HEK293 (cell line): Measurements from ENCODE around the gene PRR5.

Experiments used
- CTCF ChIA-PET: fragments of 350-600 bp; formaldehyde crosslinking; extraction: SDS; loops from one replicate; lab custom pipeline; 2021; ENCODE audit warnings: antibody characterized with exemption; lab: Yijun Ruan, JAX
- POLR2A ChIA-PET: fragments of 300-600 bp; formaldehyde crosslinking; extraction: SDS; loops from one replicate; lab custom pipeline; 2020; ENCODE audit warnings: antibody characterized with exemption, inconsistent platforms; lab: Yijun Ruan, JAX
- H3K27ac ChIP-seq: fragments of 200-500 bp; sonication (Bioruptor generic); 2 replicates; pipeline ENCODE4 v1.5.1; 2014; ENCODE audit warnings: low read depth, low read length, control low read depth, inconsistent platforms; ENCODE audit errors: extremely low read depth
- H3K36me3 ChIP-seq, 2 experiments: fragments of 200-500 bp in 1 of 2; sonication (Bioruptor generic) in 1 of 2; 1 replicate in 1 of 2; 2 replicates in 1 of 2; pipeline ENCODE4 v1.5.1; 2014 to 2017; ENCODE audit warnings: inconsistent platforms in 2 of 2, low read length in 2 of 2; ENCODE audit not compliant: control insufficient read depth in 2 of 2, insufficient read depth in 1 of 2
- H3K4me1 ChIP-seq: fragments of 200-500 bp; sonication (Bioruptor generic); 2 replicates; pipeline ENCODE4 v1.5.1; 2014; ENCODE audit warnings: mild to moderate bottlenecking, low read length, inconsistent platforms; ENCODE audit not compliant: control insufficient read depth, insufficient read depth
- H3K4me3 ChIP-seq: 2 replicates; pipeline ENCODE4 v1.5.1; 2011; ENCODE audit warnings: low read depth, mild to moderate bottlenecking, control low read depth, low read length, moderate library complexity
- H3K9me3 ChIP-seq: fragments of 200-500 bp; sonication (Bioruptor generic); 2 replicates; pipeline ENCODE4 v1.5.1; 2014; ENCODE audit warnings: low read depth, low read length, inconsistent platforms; ENCODE audit not compliant: control insufficient read depth, insufficient read depth
- BCL11A ChIP-seq: fragments of 450-650 bp; formaldehyde crosslinking; IDR thresholded peaks from 2 replicates; pipeline ENCODE4 v1.5.1; 2016; ENCODE audit warnings: low read depth, missing biosample characterization, missing genetic modification characterization
- BCL11B ChIP-seq: fragments of 450-650 bp; formaldehyde crosslinking; IDR thresholded peaks from 2 replicates; pipeline ENCODE4 v1.5.1; 2016; ENCODE audit warnings: low read depth, missing biosample characterization, missing genetic modification characterization
- FEZF1 ChIP-seq: fragments of 450-650 bp; formaldehyde crosslinking; IDR thresholded peaks from 2 replicates; pipeline ENCODE4 v1.5.1; 2016; ENCODE audit warnings: missing biosample characterization, missing genetic modification characterization
- GLIS1 ChIP-seq: fragments of 450-650 bp; formaldehyde crosslinking; IDR thresholded peaks from 2 replicates; pipeline ENCODE4 v1.5.1; 2016; ENCODE audit warnings: missing biosample characterization, missing genetic modification characterization
- GLIS2 ChIP-seq: fragments of 450-650 bp; formaldehyde crosslinking; IDR thresholded peaks from 2 replicates; pipeline ENCODE4 v1.5.1; 2016; ENCODE audit warnings: missing biosample characterization, missing genetic modification characterization
- HOXA7 ChIP-seq: sonication (generic); formaldehyde crosslinking; IDR thresholded peaks from 2 replicates; pipeline ENCODE4 v1.8.1; 2022; ENCODE audit warnings: missing genetic modification reagents, borderline replicate concordance
- KLF17 ChIP-seq: fragments of 450-650 bp; formaldehyde crosslinking; IDR thresholded peaks from 2 replicates; pipeline ENCODE4 v1.5.1; 2016; ENCODE audit warnings: missing biosample characterization, missing genetic modification characterization
- MZF1 ChIP-seq: fragments of 450-650 bp; formaldehyde crosslinking; IDR thresholded peaks from 2 replicates; pipeline ENCODE4 v1.5.1; 2017; ENCODE audit warnings: missing biosample characterization, missing genetic modification characterization, borderline replicate concordance
- PATZ1 ChIP-seq: fragments of 450-650 bp; formaldehyde crosslinking; IDR thresholded peaks from 2 replicates; pipeline ENCODE4 v1.5.1; 2016; ENCODE audit warnings: missing biosample characterization, missing genetic modification characterization
- PRDM6 ChIP-seq: fragments of 450-650 bp; formaldehyde crosslinking; IDR thresholded peaks from 2 replicates; pipeline ENCODE4 v1.5.1; 2017; ENCODE audit warnings: missing biosample characterization, missing genetic modification characterization
- SCRT1 ChIP-seq: fragments of 450-650 bp; formaldehyde crosslinking; IDR thresholded peaks from 2 replicates; pipeline ENCODE4 v1.5.1; 2016; ENCODE audit warnings: missing biosample characterization, missing genetic modification characterization, borderline replicate concordance
- ZBTB20 ChIP-seq: fragments of 450-650 bp; formaldehyde crosslinking; IDR thresholded peaks from 2 replicates; pipeline ENCODE4 v1.5.1; 2016; ENCODE audit warnings: missing biosample characterization, missing genetic modification characterization
- ZBTB8A ChIP-seq: fragments of 450-650 bp; formaldehyde crosslinking; IDR thresholded peaks from 2 replicates; pipeline ENCODE4 v1.5.1; 2016; ENCODE audit warnings: missing biosample characterization, missing genetic modification characterization
- ZFHX2 ChIP-seq: fragments of 450-650 bp; formaldehyde crosslinking; conservative IDR thresholded peaks from 2 replicates; pipeline ENCODE4 v1.5.1; 2016; ENCODE audit warnings: missing biosample characterization, missing genetic modification characterization
- ZFP3 ChIP-seq: fragments of 450-650 bp; formaldehyde crosslinking; IDR thresholded peaks from 2 replicates; pipeline ENCODE4 v1.5.1; 2016; ENCODE audit warnings: low read depth, missing biosample characterization, missing genetic modification characterization
- ZFP41 ChIP-seq: fragments of 450-650 bp; formaldehyde crosslinking; IDR thresholded peaks from 2 replicates; pipeline ENCODE4 v1.5.1; 2016; ENCODE audit warnings: missing biosample characterization, missing genetic modification characterization, borderline replicate concordance
- ZNF138 ChIP-seq: fragments of 450-650 bp; formaldehyde crosslinking; IDR thresholded peaks from 2 replicates; pipeline ENCODE4 v1.5.1; 2016; ENCODE audit warnings: missing biosample characterization, missing genetic modification characterization, borderline replicate concordance
- ZNF146 ChIP-seq: fragments of 450-650 bp; formaldehyde crosslinking; IDR thresholded peaks from 2 replicates; pipeline ENCODE4 v1.5.1; 2016; ENCODE audit warnings: missing biosample characterization, missing genetic modification characterization
- ZNF174 ChIP-seq: fragments of 450-650 bp; formaldehyde crosslinking; IDR thresholded peaks from 2 replicates; pipeline ENCODE4 v1.5.0; 2017; ENCODE audit warnings: missing biosample characterization, mild to moderate bottlenecking, missing genetic modification characterization
- ZNF175 ChIP-seq: fragments of 450-650 bp; formaldehyde crosslinking; IDR thresholded peaks from 2 replicates; pipeline ENCODE4 v1.5.1; 2016; ENCODE audit warnings: missing biosample characterization, missing genetic modification characterization
- ZNF266 ChIP-seq: fragments of 450-650 bp; formaldehyde crosslinking; IDR thresholded peaks from 2 replicates; pipeline ENCODE4 v1.5.1; 2016; ENCODE audit warnings: missing biosample characterization, missing genetic modification characterization, low read depth
- ZNF341 ChIP-seq: fragments of 450-650 bp; formaldehyde crosslinking; IDR thresholded peaks from 2 replicates; pipeline ENCODE4; 2016; ENCODE audit warnings: low read depth, missing biosample characterization, missing genetic modification characterization
- ZNF350 ChIP-seq: fragments of 450-650 bp; formaldehyde crosslinking; IDR thresholded peaks from 2 replicates; pipeline ENCODE4 v1.5.0; 2017; ENCODE audit warnings: missing biosample characterization, mild to moderate bottlenecking, missing genetic modification characterization
- ZNF510 ChIP-seq: fragments of 450-650 bp; formaldehyde crosslinking; IDR thresholded peaks from 2 replicates; pipeline ENCODE4 v1.5.1; 2018; ENCODE audit warnings: mild to moderate bottlenecking, missing genetic modification characterization, missing biosample characterization; ENCODE audit not compliant: insufficient replicate concordance
- ZNF521 ChIP-seq: fragments of 450-650 bp; formaldehyde crosslinking; IDR thresholded peaks from 2 replicates; pipeline ENCODE4 v1.5.1; 2017; ENCODE audit warnings: missing biosample characterization, mild to moderate bottlenecking, missing genetic modification characterization
- ZNF555 ChIP-seq: fragments of 450-650 bp; formaldehyde crosslinking; conservative IDR thresholded peaks from 2 replicates; pipeline ENCODE4 v1.5.1; 2017; ENCODE audit warnings: missing biosample characterization, mild to moderate bottlenecking, missing genetic modification characterization, inconsistent platforms
- ZNF629 ChIP-seq: fragments of 450-650 bp; formaldehyde crosslinking; IDR thresholded peaks from 2 replicates; pipeline ENCODE4 v1.5.1; 2017; ENCODE audit warnings: missing biosample characterization, missing genetic modification characterization
- ZNF654 ChIP-seq: fragments of 450-650 bp; formaldehyde crosslinking; IDR thresholded peaks from 2 replicates; pipeline ENCODE4 v1.5.1; 2016; ENCODE audit warnings: low read depth, missing biosample characterization, missing genetic modification characterization
- ZNF768 ChIP-seq: fragments of 450-650 bp; formaldehyde crosslinking; IDR thresholded peaks from 2 replicates; pipeline ENCODE4 v1.5.1; 2018; ENCODE audit warnings: missing biosample characterization, mild to moderate bottlenecking, missing genetic modification characterization
- ZSCAN5A ChIP-seq: fragments of 450-650 bp; formaldehyde crosslinking; IDR thresholded peaks from 2 replicates; pipeline ENCODE4 v1.5.1; 2016; ENCODE audit warnings: missing biosample characterization, missing genetic modification characterization

The PRR5 gene

DNA sequence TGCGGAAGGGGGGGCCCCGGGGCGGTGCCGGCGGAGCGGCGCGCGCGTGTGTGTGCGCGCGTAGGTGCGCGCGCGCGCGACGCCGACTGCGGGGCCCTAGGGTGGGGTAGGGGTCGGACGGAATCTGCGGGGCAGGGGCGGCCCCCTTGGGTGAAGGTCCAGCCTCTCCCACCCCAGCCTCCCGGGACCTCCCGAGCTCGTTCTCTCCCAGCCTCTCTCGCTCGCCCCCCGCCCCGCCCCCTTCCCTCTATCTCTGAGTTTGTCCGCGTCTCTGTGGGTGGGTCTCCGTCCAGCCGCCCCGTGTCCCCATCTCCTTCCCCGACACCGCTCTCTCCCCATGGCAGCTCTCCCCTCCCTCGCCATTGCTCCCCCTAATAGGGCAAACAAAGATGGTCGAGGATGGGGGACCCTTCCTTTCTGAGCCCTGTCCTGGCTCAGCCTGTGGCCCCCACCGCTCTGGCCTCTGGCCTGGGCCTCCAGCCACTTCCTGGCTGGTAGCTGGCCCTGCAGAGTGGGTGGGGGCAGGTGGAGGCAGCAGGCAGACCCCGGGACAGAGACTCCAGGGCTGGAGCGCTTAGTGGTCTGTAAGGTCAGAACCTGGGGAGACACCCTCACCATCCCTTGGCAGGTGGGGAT, 33.0 kb upstream of the PRR5 start (continued):
- no peak for TF ChIP-seq ZNF175
- no peak for TF ChIP-seq MZF1 (tag by site-specific recombination)
- TF ChIP-seq KLF17 (tag by site-specific recombination), result no peak
- TF ChIP-seq BCL11A (tag by site-specific recombination), result no peak; the same call in 1 of the 2 replicates
- TF ChIP-seq ZFHX2 (tag by site-specific recombination), result peak; percentile 15; the same call in 1 of the 2 replicates
- TF ChIP-seq ZNF138 (tag by site-specific recombination), result no peak
- TF ChIP-seq ZNF341 (tag by site-specific recombination), result no peak
- no peak for TF ChIP-seq ZNF521
- no peak for TF ChIP-seq ZFP41 (tag by site-specific recombination)
- TF ChIP-seq ZNF266, result no peak
- TF ChIP-seq ZBTB8A, result no peak
- TF ChIP-seq PATZ1 (tag by site-specific recombination), result peak; percentile 40; the same call in 1 of the 2 replicates
- TF ChIP-seq ZNF768 (tag by site-specific recombination), result no peak
- TF ChIP-seq ZNF629 (tag by site-specific recombination), result no peak
- no peak for TF ChIP-seq ZNF350 (tag by site-specific recombination)
- TF ChIP-seq ZSCAN5A (tag by site-specific recombination), result no peak
- no peak for TF ChIP-seq PRDM6 (tag by site-specific recombination)
- no peak for TF ChIP-seq ZNF510 (tag by site-specific recombination)

DNA sequence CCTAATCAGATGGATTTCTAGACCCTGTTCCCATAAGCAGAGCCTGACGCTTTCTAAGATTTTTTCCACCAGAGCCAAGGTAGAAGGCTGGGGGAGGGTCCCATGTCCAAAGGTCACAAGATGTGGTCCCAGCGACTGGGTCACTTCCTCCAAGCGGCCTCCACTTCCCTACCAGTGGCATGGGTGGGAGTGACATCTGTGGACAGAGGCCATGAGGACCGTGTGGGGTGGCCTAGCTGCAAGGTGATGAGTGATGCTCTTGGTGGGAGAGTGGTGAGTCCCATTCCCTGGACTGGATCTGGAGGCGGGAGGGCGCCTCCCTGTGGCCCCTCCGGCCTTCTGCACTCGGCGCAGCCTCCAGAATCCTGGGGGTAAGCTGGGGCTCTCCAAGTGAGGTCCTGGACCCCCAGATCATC, 32.4 kb upstream of the PRR5 start:
- CTCF ChIA-PET, result interaction anchor here (0.5 to 2.5 kb wide), 12 partner anchors 7 to 1903 kb away, joined by 3 to 20 read pairs (median 4); no protein-coding TSS in a partner anchor
- POLR2A ChIA-PET, result interaction anchor here (1.8 kb wide), 1 partner anchor 15 kb away, joined by 6 read pairs; no protein-coding TSS in a partner anchor
- TF ChIP-seq PATZ1 (tag by site-specific recombination) (0 out of 2 replicates have a peak, but pooled peaks have one; percentile 20), ZNF654 (tag by site-specific recombination) (peak; percentile 40), ZNF174 (tag by site-specific recombination) (no peak), HOXA7 (CRISPR knock-in tag) (no peak), GLIS2 (tag by site-specific recombination) (peak; percentile 49; the same call in 1 of the 2 replicates), SCRT1 (no peak), ZNF555 (tag by site-specific recombination) (no peak), GLIS1 (peak; percentile 85), ZBTB20 (tag by site-specific recombination) (no peak), ZNF146 (tag by site-specific recombination) (no peak), BCL11B (tag by site-specific recombination) (peak; percentile 25; the same call in 1 of the 2 replicates), ZFP3 (no peak), FEZF1 (tag by site-specific recombination) (no peak)

More for the DNA sequence above, 32.4 kb upstream of the PRR5 start:
- Histone ChIP-seq H3K27ac (no peak overlapping the region), H3K4me3 (no peak overlapping the region), H3K36me3 (no peaks in the 10 kb centered on the region), H3K9me3 (no peaks in the 10 kb centered on the region), H3K4me1 (no peaks in the 10 kb centered on the region)
